HG03378 (cell line): ENCODE data around the gene LCORL.
"Not testable (repeated sequence)": the region's sequence is repeated elsewhere in the genome, so short reads cannot be mapped to it uniquely, and the experiment has no call there.

ENCODE experiments used
- ATAC-seq: cut with Tn5 transposase; IDR thresholded peaks from one replicate; pipeline ENCODE4 v1.9.1; 2021; ENCODE audit warnings: mild to moderate bottlenecking, moderate library complexity; ENCODE audit not compliant: unreplicated experiment

The LCORL gene

DNA sequence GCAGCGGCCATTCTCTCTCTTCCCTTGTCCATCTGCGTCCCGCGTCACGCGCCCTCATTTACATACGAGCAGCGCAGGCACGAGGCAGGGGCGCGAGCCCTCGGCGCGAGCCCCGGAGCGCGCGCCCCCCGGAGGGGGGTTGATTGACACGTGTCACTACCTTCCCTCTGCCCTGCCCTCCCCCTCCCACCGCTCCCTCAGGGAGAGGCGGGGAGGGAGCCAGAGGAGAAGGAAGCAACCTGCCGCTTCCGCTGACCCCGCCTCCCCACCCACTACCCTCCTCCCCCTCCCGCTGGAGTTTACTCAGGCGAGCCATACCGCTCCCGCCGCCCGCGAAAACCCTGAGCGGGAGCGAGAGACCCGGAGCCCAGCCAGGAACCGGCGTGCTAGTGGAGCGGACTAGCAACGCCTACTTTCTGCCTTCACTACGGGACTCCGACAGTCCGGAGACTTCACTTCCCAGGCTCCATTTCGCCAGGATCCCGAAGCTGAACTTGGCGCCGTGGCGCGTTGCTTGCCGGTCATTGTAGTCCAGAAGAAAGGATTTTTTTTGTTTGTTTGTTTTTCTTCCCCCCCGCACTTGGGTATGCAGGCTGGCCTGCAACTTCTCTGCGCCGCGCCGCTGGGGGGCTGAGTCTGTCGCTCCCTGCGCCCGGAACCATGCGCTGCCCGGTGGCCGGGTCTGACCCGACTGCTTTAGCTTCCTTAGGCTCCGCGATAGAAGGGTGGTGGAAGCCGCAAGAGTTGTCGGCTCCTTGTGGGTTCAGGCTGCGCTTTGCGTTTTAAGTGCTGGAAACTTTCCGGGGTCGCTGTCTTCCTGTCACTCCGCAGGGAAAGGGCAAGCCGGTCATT, at the start of gene LCORL:
Gene LCORL (minus strand): TSS at position 36 of the 852 bp plus-strand sequence. CDS start 4 bp downstream, at position 32.
- peak; percentile 85 for ATAC-seq

DNA sequence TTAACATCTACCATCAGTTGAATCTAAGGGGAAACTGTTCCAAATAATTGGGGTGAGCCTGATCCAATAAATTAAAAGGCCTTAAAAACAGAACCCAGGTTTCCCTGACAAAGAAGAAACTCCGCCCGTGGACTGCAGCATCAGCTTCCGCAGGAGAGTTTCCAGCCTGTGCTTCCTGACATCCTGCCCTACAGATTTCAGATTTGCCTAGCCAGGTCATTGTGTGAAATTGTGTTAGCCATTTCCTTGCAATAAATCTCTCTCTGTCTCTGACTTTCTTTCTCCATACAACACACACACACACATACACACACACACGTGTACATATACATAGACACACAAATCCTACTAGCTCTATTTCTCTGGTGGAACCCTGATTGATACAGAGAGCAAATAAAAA, 48.3 kb upstream of the LCORL start:
- no peak for ATAC-seq

DNA sequence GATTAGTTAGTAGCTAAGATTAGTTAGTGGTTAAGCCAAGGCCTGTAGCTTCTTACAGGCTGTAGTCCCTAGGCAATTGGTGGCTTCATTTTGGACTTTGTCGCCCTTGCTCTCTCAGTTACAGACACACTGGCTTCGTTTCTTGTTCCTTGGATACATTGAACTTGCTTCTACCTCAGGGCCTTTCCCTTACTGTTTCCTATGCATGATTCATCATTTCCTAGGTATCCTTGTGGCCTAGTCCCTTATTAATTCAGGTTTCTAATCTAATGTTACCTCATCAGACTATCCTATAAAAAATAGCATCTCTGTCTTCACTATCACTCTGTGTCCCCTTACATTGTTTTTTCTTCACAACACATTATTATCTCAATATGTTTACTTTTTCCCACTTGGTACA, 45.5 kb upstream of the LCORL start:
- ATAC-seq = no peak

DNA sequence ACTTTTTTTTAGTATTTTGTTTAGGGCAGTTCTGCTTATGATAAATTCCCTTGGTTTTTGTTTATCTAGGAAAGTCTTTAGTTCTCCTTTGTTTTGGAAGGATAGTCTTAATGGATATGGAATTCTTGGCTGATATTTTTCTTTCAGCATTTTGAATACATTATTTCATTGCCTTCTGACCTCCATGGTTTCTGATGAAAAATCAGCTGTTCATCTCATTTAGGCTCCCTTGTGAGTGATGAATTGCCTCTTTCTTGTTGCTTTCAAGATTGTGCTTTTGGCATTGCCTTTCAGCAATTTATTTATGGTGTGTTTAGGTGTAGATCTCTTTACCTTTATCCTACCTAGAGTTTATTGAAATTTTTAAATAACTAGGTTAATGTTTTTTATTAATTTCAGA, 41.5 kb upstream of the LCORL start:
- ATAC-seq = no peak

DNA sequence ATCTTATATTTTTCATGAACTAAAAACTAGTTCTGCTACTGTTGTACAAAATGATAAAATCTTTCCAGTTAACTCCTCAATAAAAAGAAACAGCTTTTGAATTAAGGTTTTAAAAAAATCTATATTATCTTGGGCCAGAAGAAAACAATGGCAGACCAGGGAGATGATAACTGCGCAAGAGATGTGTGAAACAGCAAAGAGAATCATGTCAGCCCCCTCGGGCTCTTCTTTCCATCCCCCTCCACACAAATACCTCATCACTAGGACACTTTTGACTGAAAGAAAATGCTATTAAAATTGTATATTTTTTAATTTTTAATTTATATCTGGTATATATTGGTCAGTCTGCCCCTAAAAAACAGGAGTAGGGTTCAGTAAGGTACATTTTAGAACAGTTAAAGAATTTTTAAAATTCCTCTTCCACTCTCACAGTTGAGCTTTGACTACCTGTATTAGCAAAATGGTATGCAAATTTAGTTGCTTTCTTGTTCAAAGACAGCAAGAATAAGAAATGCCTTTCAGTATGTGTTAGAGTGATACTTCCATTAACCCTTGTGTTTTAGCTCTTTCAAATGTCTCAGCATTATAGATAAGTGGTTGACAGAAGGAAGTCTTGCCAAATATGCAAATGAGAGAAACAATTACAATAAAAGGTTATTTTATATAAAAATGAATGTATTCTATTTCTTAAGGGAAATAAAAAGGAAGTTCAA, 36.4 kb upstream of the LCORL start:
- ATAC-seq = peak; percentile 76

DNA sequence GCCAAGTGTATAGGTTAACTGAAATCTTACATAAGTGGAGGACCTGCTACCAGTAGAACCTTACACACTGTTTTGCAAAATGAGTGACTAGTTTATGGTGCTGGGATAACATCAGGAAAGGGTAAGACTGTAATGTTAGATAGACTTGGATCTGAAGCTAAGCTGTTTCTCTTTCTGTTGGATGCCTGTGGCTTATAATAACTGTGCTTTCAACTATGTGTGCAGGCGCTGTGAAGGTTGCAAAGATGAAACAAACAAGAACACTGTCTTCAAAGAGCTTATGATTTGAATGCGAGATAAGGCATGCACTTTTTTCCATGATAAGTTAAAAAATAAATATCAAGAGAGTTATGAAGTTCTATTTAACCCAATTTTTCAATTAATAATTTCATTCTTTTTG, 34.5 kb upstream of the LCORL start:
- ATAC-seq = no peak

DNA sequence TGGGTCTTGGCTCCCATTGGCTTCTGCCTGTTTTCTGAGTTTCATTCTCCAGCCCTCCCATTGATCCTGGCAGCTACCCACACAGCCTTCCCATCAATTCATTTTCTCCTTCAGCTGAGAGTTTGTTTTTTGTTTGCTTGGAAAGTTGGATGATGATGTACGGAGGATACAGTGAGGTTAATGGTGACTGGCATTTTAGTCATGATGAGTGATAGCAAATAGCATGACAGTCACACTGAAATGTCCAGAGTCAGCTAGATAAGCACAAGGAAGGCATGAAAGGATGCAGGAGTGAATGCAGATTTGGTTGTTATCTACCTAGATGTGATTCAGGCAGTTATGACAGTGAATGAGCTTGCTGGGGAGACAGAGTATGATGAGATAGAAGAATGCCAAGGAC, 30.6 kb upstream of the LCORL start:
- ATAC-seq = no peak

DNA sequence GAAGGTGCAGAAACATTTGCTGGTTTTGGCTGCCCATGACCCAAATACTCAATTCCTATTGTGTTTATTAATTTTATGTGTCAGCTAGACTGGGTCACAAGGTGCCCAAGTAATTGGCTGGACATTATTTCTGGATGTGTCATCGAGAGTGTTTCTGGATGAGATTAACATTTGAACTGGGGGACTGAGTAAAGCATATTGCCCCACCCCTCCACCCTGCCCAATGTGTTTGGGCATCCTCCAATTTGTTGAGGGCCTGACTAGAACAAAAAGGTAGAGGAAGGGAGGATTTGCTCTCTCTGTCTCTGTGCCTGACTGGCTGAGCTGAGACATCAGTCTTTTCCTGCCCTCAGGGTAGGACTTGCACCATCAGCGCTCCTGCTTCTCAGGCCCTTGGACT, 29.7 kb upstream of the LCORL start:
- ATAC-seq = no peak

DNA sequence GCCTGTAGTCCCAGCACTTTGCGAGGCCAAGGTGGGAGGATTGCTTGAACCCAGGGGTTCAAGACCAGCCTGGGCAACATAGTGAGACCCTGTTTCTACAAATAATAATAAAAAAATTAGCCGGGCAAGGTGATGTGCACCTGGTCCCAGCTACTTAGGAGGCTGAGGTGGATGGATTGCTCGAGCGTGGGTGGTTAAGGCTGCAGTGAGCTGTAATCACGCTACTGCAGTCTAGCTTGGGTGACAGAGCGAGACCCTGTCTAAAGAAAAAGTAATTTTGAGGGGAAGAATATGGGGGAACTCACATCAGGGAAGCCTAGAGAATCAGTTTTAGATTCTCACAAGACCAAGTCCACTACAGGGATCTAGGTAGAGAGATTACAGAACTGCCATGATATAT, 28.9 kb upstream of the LCORL start:
- ATAC-seq = no peak

DNA sequence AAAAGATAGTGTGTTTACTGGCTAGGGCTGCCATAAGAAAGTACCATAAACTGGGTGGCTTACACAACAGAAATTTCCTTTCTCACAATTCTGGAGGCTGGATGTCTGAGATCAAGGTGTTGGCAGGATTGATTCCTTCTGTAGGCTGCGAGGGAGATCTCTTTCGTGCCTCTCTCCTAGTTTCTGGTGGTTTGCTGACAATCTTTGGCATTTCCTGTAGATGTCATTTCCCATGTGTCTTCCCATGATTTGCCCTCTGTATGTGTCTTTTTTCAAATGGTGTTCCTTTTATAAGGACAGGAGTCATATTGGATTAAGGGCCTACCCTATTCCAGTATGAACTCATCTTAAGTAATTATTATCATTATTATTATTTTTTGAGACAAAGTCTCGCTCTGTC, 27.9 kb upstream of the LCORL start:
- no peak for ATAC-seq

DNA sequence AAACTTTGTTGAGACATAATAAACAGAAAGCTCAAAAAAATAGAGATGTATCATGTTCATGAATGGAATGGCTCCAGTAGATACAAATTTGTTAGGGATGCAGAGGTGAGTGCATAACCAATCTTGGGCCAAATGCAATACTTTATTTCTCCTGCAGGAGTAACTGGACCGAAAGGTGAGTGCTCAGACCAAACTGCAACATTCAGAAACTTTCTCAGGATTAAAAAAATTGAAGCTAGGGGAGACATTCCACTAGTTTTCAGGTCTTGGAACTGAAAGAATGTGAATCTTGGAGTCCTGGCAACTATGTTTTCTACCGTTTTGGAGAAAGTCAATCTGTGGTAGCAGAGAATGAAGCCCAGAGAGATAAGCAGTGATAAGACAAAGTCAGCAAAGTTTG, 21.2 kb upstream of the LCORL start:
- no peak for ATAC-seq

DNA sequence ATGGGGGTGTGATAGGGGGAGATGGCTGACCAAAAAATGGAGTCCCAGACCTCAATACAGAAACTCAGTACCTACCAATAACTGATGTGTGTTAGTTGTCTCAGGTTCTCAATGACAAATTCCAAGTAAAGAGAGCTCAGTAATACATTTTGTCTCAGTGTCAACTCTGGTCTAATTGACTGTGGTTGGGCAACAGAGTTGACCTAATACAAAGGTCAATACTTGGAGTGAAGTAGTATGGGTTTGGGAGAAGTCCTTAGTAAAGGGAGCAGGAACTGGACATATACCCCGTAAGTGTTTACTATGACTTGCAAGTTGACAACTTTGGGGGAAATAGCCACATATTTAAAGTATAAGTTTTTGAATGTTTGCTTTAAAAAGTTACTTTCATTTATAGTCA, 20.5 kb upstream of the LCORL start:
- ATAC-seq = no peak

DNA sequence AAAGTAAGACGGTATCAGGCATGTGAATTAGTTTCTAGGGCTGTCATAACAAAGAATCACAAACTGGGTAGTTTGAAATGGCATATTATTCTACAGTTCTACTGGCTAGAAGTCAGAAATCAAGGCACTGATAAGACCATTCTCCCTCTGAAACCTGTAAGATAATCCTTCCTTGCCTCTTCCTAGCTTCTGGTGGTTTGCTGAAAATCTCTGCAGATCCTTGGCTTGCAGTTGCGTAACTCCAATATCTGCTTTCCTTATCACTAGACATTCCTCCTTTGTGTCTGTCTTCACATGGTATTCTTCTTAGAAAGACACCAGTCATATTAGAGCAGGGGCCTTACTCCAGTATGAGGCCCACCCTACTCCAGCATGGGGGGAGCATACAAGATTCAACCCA, 19.6 kb upstream of the LCORL start:
- ATAC-seq = no peak

DNA sequence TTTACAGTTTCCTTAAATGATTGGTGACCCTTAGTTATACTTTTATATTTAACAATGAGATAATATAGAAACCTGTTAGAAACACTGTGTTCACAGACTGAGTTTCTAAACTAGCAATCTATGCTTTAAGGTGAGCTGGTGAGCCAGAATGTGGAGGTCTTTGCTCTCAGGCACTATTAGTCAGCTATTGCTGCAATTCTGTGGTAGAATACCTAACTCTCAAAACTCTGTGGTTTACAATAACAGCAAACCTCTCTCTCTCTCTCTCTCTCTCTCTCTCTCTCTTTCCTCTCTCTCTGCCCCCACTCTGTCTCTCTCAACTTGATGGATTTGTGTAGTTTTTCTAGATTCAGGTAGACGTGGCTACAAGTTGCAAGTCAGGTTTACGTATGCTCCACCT, 17.6 kb upstream of the LCORL start:
- peak; percentile 71 for ATAC-seq

DNA sequence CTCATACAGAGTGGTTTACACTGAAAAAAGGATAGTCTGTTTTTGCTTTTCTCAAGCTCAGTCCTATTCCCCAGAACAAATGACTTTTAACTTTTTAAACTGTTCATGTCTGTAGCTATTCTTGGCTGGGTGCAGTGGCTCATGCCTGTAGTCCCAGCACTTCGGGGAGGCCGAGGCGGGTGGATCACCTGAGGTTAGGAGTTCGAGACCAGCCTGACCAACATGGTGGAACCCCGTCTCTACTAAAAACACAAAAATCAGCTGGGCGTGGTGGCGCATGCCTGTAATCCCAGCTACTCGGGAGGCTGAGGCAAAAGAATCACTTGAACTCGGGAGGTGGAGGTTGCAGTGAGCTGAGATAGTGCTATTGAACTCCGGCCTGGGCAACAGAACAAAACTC, 14.8 kb upstream of the LCORL start:
- not testable (repeated sequence) for ATAC-seq

DNA sequence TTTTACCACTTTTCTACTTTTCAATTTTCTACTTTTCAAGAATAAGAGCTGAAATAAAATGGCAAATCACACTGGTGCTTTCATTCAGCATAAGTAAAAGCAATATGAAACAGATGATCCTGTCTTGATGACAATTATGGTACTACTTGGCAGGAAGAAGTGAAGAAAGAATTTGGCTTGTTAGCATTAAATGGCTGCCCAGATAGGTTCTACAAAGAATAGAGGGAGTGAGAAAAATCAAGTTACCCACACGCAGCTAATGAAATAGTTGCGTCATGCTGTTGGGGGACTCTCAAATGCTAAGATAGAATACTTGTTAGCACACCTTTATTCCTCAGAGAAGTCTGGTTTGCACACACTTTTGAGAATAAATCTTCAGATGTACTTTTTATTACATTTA, 12.5 kb upstream of the LCORL start:
- no peak for ATAC-seq

DNA sequence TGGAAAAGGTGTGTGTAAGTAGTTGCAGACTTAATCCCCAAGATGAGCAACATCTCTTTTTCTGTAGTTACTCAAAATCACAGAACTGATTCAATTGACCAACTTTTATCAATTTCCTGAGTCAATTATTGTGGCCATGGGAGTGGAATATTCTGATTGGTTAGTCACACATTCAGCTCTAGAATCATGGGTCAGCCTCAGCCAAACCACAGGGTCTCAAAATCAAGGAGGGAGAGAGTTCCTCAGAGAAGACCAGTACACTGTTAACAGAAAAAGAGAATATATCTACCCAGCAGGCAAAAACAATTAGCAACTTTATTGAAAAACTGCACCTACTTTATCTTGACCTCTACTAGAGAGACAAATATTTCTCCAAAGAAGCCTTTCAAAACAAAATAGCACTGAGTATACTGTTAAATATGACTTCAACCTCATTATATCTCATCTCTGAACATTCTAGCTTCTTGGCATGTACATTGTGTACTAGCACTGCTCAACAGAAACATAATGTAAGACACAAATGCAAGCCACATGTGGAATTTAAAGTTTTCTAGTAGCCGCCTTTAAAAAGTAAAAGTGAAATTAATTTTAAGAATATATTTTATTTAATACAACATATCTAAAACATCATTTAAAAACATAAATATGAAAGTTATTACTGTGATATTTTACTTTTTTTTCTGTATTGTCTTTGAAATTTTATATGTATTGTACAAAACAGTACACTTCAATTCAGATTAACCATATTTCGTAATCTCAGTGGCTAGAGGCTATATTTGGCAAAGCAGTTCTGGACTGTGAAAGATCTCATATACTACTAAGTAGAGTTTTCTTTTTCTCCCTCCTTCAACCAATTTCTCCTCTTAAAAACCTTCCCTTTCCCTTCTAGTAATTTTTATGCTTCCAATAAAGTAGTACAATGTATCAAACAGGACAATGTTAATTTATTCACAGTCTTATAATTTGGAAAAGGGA, 11.8 kb upstream of the LCORL start:
- ATAC-seq = no peak

DNA sequence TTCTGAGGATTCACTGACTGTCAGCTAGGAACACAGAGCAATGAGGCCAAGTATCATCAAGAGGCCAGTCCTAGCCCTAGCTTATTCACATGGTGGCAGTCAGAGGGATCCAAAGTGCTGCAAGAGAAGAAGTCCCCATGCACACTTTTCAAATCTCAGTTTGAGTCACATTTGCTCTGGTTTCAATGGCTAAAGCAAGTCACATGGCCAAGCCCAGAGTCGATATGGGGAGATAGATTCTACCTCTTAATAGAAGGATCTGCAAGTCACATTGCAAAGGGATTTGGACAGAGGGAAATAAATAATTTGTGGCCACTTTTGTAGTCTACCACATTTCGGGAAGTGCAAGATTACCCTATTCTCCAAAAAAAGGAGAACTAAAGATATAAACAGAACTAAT, 3.7 kb upstream of the LCORL start:
- ATAC-seq = no peak

DNA sequence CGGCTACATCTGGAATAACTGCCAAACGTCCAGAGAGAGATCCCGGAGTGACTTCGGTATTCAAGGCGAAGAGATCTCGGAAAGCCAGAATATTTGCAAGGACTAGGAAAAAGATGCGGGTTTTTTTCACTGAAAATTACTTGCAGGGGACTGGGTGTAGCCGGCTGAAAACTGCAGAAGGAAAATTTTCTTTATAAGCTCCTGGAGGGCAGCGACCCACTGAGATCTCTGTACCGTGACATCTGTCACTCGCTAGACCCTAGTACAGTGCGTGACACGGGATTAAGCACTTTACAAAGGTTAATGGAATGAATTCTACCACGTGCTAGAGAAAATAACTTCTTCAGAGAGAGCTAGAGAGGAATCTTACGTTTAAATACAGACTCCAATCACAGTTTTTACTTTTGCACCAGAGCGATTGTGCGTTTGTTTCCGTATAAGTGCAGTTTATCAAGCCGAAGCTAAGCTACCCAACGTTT, 1.1 kb upstream of the LCORL start:
- no peak for ATAC-seq

DNA sequence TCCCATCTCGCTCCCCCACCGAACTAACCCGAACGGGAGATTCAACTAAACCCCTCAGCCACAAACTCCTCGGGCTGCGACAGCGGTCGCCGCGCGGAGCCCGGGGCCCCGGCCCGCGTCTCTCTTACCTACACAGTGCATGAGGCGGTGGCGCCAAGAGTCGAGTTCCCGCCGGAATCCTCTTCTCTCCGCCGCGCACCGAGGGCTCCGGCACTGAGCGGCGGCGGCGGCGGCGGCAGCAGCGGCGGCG, 160 bp downstream of the LCORL start:
- peak; percentile 5 for ATAC-seq

DNA sequence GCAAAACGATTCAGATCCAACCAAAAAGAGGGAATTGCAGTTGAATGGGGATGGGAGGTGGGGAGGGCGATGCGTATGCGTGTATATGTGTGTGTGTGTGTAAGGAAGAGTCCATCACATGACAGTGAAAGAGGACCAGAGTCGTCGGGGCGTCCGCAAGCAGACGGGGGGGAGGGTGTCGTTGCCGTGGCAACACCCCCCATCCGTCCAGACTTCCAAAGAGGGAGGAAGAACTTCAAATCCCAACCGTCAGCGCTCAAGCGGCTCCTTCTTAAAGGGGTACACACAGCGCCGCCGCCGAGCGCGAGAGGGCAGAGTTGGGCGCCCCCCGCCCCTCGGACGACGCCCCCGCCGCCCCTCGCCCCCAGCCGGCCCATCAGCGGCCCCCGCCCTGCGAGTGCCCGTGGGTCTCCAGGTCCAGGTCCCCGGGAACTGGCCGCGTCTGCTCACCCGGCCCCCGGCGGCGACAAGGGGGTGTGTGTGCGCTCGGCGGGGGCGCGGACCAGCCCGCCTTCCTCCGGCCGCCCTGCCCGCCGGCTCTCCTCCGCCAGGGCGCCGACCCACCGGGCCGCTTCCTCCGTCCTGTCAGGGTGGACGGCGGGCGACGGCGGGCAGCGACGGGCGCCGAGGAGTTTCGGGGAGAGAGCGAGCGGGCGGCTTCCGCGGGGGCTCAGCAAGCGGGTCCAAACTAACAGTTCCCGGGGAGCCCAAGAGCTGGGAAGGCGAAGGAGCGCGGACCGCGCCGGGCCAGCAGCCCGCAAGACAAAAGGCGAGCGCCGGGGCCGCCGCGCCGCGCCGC, 685 bp downstream of the LCORL start:
- ATAC-seq = peak; percentile 0
